ENCODE data around the gene KLHL30.

KLHL30 gene

GRCh38 chr2:238148981-238149380, 10.5 kb downstream of the KLHL30 start:
- no peak for DNase-seq

- DNase-seq: no peak
Observed at GRCh38 chr2:238149841-238150572, 11.5 kb downstream of the KLHL30 start.

DNA sequence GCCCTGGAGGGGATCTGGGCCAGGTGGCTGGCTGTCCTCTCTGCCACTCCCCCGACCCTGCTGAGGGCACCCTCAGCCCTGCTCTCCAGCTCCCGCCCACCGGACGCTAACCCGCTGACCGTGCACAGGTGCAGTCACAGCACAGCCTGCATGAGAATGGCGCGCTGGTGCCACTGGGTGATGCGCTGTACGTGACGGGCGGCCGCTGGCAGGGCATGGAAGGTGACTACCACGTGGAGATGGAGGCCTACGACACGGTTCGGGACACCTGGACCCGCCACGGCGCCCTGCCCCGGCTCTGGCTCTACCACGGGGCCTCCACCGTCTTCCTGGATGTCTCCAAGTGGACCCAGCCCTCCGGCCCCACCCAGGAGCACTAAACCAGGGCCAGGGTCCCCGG, 12.2 kb downstream of the KLHL30 start:
- DNase-seq: no peak

DNA sequence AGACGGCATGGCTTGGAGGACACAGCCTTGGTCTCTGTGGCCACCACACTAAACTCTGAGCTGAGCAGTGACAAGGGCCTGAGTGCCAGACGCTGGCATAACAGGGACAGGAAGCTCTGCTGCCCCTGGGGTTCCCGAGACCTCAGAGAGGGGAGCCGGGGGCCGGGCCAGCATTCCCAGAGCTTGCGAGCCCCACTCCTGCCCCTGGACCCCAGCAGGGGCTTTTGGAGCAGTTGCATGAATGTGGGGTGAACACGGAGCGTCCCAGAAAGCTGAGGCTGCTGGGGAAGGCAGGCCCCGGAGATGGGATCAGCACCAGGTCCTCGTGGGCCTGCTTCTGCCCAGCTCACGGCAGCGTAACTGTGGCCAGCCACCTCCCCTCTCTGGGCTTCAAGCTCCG, 12.7 kb downstream of the KLHL30 start:
- no peak for DNase-seq

- no peak for DNase-seq
Observed at GRCh38 chr2:238151628-238152235, 13.3 kb downstream of the KLHL30 start.

GRCh38 chr2:238152771-238153688, 14.6 kb downstream of the KLHL30 start:
- no peak for DNase-seq

DNA sequence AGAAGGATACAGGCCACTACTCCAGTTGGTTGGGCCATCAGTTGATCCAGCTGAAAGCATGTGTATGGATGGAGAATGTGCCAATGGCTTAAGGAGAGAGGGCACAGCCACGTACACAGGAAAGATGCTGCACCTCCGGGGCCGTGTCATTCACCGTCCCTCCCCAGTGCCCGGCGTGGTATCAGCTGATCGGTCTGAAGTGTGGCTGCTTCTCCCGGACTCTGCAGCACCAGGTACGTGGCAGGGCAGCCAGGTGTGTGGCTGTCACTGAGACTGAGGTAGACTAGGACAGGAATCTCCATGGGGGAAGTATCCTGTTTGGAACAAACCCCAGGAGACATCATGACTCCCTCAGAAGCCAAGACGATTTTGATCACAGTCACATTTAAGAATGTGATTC, 16.1 kb downstream of the KLHL30 start:
- DNase-seq: no peak

GRCh38 chr2:238155051-238155760, 16.7 kb downstream of the KLHL30 start:
- DNase-seq: no peak

GRCh38 chr2:238155761-238156694, 17.6 kb downstream of the KLHL30 start:
- no peak for DNase-seq

- no peak for DNase-seq
Observed at GRCh38 chr2:238157506-238158017, 19.1 kb downstream of the KLHL30 start.

DNA sequence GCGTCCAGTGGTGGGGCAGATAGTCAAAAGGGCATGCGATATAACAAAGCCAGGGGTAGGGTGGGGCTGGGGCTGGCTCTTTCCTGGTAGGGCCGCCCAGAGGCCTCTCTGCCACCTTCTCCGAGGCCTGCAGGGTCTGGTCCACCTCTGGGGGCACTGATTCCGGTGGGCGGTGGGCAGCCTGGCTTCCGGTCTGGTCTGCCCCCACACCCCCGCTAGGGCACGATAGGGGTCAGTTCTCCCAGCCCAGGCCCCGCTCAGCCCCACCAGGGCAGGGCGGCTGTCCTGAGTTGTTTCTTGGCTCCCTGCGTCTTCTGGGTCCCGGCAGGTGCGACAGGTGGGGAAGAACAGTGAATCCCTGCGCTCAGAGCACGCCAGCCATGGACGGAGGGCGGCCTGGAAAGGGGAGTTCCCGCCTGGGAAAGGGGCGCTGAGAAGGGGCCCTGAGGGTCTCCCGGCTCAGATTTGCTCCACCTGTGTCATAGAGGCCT, 19.6 kb downstream of the KLHL30 start:
- DNase-seq: no peak

- no peak for DNase-seq
Observed at GRCh38 chr2:238158509-238159070, 20.1 kb downstream of the KLHL30 start, which contains the start of gene ERFE. Gene ERFE, plus strand, starts transcription at chr2:238158970. Its CDS starts 38 bp downstream, at chr2:238159008.

GRCh38 chr2:238159071-238159539, 20.6 kb downstream of the KLHL30 start:
- no peak for DNase-seq

DNA sequence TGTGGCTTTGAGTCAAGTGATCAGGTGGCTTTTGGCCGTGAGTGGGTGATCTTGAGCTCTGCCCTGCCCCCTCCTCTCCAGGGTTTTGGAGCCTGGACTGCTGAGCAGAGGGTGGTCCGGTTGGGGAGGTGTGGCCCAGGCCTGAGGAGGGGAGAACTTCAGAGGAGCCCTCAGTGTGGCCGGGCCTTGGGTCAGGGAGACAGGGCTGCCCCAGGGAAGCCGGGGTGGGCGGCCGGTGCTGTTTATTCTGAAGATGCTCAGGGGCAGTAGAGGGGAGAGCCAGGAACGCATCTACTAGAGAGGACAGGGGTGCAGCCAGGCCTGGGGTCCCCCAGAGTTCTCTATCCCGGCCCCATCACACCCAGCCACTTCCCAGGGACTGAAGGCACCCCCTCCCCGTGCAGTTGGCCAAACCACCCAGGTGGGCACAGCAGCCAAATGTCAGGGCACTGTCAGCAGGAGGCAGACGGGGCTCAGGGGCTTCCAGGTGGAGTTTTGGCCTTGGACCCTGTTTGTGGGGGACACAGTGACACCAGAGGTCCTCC, 21.3 kb downstream of the KLHL30 start:
- DNase-seq: no peak

DNA sequence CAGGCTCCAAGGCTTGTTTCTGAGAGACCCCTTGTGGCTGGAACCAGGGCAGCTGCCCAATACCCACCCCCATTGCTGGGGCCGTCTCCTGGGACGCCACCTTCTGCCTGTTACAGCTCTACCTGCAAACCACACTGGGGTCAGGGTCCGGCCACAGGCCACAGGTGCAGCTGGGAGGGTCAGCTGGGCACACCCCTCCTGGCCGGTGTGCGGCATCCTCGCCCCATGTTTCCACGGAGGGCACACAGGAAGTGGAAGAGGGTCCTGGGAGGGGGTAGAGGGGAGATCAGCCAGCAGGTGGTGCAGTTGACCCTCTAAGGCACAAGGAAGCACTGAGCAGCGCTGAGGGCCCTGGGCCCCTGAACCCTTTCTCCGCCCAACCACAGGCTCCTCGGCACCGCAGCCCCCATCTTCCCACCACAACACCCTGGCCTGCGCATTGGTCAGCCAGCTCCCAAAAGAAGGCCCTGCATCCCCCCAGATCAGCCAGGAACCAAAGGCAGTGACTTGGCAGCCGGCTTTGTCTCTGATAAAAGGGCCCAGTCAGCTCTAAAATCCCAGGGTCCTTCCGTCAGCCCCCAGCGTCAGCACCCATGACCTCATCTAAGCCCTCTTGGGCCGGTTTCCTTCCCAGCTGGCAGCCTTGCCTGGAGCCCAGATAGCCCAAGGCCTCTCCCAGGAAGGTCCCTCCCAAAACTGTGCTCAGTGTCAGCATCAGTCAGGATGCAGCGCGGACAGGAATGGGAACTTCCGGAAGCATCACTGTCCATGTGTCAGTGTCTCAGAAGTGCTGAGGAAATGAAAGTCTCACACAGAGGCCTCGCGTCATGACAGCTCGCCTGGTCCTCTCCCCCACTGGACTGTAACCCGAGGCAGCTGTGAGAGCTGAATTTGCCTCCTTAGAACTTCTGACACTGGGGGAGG, 22.0 kb downstream of the KLHL30 start:
- DNase-seq: no peak

DNA sequence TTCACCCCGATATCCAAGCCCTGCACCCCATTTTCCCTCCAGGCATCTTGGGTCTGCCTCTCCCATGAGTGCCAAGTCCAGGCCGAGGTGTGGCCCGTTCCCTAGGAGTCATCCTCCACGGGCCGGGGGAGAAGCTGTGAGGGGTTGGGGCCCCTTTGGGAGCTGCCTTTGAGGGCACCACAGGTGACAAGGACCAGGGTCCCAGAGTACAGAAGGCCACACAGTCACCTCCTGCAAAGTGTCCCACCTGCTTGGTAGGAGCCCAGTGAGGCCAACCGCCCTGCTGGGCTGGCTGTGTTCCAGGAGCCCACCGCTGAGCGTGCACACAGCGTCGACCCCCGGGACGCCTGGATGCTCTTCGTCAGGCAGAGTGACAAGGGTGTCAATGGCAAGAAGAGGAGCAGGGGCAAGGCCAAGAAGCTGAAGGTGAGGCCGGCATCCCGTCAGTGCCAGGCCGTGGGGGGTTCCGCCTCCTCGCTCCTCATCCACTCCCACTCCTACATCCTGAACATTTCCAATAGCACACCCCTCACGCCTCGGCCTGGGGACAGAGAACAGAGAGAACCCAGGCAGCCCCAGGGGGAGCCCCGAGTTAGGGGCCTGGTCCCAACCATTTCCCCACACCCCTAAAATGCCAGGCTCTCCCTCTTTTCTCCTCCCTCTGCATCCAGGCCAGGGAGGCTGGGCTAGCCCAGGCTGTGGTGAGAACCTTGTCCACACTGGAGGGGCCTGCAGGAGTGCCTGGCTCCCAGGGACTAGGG, 23.0 kb downstream of the KLHL30 start:
- DNase-seq: no peak

DNA sequence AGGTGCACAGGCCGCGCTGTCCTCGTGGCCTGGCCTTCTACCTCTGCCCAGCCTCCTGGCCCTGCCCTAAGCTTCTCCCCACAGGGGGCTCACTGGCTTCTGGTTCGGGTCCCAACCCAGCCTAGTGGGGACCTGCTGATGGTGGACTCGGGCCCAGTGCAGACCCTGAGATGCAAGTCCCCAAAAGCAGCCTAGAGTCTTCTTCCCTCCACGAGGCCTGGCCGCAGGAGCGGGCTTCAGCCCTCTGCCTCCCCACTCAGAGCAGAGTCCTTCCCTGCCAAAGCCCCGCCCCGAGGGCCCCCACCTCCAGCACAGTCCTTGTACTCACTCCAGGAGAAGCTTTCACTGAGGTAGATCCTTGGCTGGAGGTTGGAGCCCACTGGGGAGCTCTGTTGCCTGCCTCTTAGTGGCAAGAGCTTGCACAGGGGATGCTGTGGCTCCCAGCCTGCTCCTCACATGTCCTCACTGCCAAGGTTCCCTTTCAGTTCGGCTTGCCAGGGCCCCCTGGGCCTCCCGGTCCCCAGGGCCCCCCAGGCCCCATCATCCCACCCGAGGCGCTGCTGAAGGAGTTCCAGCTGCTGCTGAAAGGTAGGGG, 23.9 kb downstream of the KLHL30 start:
- no peak for DNase-seq

DNA sequence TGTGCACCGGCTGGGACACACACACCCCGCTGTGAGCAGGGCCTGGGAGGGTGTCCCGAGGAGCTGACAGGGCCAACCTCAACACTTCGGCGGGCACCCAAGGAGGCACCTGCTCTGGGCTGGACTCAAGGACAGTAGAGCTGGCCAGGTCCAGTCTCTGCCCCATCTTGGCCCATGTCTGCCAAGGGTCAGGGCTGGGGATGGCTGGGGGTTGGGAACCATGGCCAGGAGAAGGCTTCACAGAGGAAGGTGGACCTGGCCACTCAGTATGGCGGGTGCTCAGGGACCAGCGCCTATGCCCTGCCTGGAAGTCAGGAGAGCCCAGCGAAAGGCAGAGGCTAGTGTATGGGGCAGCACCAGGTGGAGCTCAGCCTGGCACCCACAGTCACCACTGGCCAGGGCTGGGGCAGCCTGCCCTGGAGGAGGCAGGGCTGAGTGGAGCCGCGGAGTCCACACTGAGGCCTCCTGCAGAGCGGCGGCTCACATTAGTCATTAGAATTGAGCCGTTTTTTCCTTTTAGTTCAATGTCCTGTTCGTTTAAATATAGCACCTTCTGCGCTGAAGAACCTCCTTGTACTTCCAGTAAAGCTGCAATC, 24.5 kb downstream of the KLHL30 start:
- no peak for DNase-seq
